IPS-18c (cell line): ENCODE measurements around the gene DLG1.

Experiments
- H3K4me3 ChIP-seq: 2 replicates; pipeline ENCODE4 v1.7.0; 2013; ENCODE audit warnings: low read depth, mild to moderate bottlenecking, low read length, moderate library complexity; ENCODE audit not compliant: insufficient read depth
- H3K9me3 ChIP-seq: one replicate; pipeline ENCODE4 v1.6.1; 2013; ENCODE audit warnings: mild to moderate bottlenecking, low read length, moderate library complexity; ENCODE audit not compliant: control insufficient read depth, insufficient read depth

Gene DLG1

DNA sequence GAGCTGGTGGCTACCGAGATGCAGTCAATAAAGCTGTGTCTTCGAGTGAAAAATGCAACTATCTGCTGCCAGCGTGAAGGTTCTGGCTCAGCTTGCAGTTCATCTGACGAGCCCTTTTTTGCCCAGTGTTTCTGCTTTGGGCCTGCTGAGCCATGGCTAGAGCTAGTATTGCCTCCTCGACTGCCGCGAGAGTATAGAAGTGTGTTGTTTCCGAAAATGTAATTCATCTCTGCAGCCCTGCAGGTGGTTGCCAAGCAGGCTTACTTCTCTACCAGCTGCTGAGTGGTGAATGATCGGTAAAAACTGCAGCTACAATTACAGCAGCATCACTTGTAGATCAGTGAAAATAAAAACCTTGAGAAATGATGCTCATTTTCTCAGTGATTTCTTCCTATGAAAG, 114.8 kb downstream of the DLG1 start:
- Histone ChIP-seq H3K9me3 (no peaks in the 10 kb centered on the region), H3K4me3 (no peak overlapping the region)

GRCh38 chr3:197181741-197182140, 116.7 kb downstream of the DLG1 start:
- Histone ChIP-seq H3K4me3 (no peak overlapping the region), H3K9me3 (no peaks in the 10 kb centered on the region)

DNA sequence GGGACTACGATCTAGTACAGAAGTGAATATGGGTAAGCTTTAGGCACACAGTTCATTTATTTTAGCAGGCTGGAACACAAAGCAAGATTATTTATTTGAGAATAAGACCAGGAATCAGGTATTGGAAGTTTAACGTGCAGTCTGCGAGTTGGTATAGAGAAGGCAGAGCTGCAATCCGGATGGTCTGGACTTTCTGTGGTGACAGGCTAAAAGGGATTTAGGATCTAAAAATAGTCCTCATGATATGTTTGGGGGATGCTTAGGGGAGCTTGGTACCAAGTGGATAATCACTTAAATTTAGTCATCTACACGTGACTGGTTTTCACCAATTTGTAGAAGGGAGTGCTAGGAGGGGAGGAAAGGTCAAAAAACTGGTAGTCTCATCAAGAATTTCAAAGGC, 119.4 kb downstream of the DLG1 start:
- Histone ChIP-seq H3K4me3 (no peak overlapping the region), H3K9me3 (no peaks in the 10 kb centered on the region)

GRCh38 chr3:197175503-197175902, 122.9 kb downstream of the DLG1 start:
- Histone ChIP-seq H3K4me3 (no peak overlapping the region), H3K9me3 (no peaks in the 10 kb centered on the region)

GRCh38 chr3:197174927-197175326, 123.5 kb downstream of the DLG1 start:
- H3K4me3 ChIP-seq = no peak overlapping the region
- no peaks in the 10 kb centered on the region for H3K9me3 ChIP-seq

DNA sequence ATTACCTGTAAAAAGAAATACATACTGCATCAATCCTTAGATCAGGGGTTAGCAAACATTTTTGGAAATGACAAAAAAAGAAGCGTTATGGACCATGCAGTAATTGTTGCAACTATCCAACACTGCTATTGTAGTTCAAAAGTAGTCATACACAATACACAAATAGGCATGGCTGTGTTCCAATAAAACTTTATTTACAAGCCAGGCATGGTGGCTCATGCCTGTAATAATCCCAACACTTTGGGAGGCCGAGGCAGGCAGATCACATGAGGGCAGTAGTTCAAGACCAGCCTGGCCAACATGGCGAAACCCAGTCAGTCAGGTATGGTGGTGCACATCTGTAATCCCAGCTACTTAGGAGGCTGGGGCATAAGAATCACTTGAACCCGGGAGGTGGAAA, 124.8 kb downstream of the DLG1 start:
- Histone ChIP-seq H3K4me3 (no peak overlapping the region), H3K9me3 (no peaks in the 10 kb centered on the region)

DNA sequence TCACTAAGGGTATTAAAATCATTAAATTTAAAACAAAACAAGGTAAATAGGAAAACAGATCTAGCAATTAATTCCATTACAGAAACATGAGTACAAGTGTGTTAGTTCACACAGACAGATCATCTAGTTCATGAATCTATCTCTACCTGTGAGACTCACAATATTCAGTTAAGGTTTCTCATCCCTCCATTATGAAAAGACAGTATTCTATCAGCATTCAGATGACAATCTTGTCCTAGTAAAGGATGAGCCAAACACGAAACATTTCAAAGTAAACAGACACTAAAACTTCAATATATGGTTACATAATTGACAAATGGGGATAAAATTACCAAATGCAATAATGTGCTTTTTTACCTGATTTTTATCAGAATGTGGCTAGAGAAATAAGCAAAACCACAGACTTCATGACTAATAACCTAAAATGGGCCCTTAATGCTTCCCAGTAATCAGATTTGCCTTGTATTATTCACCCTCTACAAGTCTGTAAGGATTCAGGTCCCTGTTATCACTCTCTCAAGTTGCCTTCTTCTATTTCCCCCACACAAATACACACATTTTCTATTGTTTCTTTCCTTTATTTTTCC, 126.8 kb downstream of the DLG1 start:
- H3K4me3 ChIP-seq = no peak overlapping the region
- no peaks in the 10 kb centered on the region for H3K9me3 ChIP-seq

DNA sequence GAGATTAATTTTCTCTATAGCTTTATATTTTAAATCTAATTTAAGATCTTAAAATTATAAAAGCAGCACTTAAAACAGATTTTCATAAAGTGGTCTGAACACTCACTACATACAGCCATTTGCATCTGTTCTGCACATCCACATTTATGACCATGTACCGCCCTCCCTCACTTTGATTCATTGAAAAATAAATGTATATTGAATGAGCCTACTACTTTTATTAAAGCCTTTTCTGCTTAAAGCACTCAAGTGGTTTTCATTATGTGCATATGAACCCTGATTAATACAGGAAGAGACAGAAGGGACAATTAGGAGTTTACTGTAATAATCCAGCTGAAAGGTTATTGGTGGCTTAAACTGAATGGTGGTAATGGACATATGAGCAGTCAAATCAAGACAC, 129.4 kb downstream of the DLG1 start:
- Histone ChIP-seq H3K4me3 (no peak overlapping the region), H3K9me3 (no peaks in the 10 kb centered on the region)

DNA sequence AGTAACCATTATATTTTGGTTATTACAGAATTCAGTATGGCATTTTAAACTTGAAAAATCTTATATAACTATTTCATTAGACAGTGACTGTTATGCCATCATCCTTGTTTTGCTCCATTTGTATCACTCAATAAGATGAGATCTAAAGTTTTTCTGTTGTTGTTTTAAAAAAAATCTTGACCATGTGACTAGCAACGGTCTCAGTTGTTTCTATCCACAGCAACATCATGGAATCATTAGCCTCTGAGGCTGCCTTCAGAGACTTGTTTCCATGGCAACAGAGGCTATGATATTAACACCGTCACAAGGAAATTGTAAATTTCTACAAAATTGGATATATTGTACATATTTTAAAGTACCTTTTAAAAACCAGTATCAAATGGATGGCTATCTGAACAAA, 129.8 kb downstream of the DLG1 start:
- Histone ChIP-seq H3K4me3 (no peak overlapping the region), H3K9me3 (no peaks in the 10 kb centered on the region)

GRCh38 chr3:197168063-197168462, 130.3 kb downstream of the DLG1 start:
- Histone ChIP-seq H3K9me3 (no peaks in the 10 kb centered on the region), H3K4me3 (no peak overlapping the region)

GRCh38 chr3:197167549-197167948, 130.9 kb downstream of the DLG1 start:
- H3K9me3 ChIP-seq = no peaks in the 10 kb centered on the region
- H3K4me3 ChIP-seq = no peak overlapping the region

DNA sequence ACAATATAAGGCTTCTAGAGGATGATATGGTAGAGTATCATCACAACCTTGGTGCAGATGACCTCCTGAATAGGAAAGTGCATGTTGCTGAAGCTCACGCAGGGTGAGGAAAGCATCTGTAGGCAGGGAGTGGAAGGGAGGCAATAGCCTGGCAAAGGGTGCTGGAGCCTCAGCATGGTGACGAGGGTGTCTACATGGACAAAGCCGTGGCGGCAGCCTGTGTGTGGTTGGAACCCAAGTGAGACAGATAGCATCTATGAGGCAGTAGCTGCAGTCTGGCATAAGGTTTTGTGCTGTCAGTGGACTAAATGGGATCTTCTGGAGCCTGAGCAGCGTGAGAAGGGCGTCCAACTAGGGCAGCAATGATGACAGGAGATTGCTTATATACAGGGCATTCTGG, 132.5 kb downstream of the DLG1 start:
- Histone ChIP-seq H3K4me3 (no peak overlapping the region), H3K9me3 (no peaks in the 10 kb centered on the region)

DNA sequence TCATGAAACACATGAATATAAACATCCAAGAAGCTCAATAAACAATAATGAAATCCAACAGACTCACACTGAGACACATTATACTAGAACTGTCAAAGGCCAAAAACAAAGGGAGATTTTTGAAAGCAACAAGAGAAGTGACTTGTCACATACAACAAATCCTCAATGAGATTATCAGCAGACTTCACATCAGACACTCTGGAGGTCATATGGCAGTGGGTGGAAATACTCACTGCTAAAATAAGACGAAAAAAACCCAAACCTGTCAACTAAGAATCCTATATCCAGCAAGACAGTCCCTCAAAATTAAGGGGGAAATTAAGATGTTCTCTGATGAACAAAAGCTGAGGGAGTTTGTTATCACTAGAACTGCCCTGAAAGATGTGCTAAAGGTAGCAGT, 143.4 kb downstream of the DLG1 start:
- no peaks in the 10 kb centered on the region for H3K9me3 ChIP-seq
- no peak overlapping the region for H3K4me3 ChIP-seq

- peaks cover 2% of the 10 kb centered on the region for H3K9me3 ChIP-seq
- no peak overlapping the region for H3K4me3 ChIP-seq
Measured at GRCh38 chr3:197151580-197151979, 146.8 kb downstream of the DLG1 start.

DNA sequence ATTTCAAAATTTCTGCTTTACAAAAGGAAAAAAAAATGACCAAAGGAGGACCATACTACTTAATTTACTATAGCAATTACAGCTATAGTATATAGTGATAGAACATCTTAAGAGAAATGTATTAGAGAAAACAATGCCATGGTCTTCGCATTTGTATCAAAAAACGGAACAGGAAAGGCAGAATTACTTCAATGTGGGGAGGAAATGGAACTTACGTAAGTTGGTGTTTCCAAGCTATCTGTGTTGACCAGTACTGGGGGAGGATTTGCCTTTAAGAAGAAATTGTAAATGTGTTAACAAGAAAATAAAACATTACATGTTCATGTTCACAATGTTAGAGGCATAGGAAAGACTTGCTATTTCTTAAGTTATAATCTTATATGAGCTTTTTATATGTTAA, 148.9 kb downstream of the DLG1 start:
- H3K9me3 ChIP-seq = peaks cover 2% of the 10 kb centered on the region
- no peak overlapping the region for H3K4me3 ChIP-seq

GRCh38 chr3:197144188-197144587, 154.2 kb downstream of the DLG1 start:
- Histone ChIP-seq H3K4me3 (no peak overlapping the region), H3K9me3 (peaks cover 2% of the 10 kb centered on the region)

DNA sequence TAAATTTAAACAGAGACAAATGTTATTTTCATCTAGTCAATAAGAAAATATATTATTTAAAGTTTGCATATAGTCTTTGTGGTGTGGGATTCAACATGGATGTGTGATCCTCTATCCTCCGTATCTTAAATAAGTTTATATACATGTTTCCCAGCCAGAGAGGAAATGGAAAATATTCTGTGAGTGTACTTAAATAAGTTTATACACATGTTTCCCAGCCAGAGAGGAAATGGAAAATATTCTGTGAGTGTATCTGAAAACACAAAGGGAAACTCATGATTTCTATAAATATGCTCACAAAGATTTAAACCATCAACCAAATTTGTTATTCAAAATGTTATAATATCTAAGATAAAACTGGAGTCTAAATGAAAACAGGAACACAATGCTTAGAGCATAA, 158.8 kb downstream of the DLG1 start:
- no peaks in the 10 kb centered on the region for H3K9me3 ChIP-seq
- no peak overlapping the region for H3K4me3 ChIP-seq

DNA sequence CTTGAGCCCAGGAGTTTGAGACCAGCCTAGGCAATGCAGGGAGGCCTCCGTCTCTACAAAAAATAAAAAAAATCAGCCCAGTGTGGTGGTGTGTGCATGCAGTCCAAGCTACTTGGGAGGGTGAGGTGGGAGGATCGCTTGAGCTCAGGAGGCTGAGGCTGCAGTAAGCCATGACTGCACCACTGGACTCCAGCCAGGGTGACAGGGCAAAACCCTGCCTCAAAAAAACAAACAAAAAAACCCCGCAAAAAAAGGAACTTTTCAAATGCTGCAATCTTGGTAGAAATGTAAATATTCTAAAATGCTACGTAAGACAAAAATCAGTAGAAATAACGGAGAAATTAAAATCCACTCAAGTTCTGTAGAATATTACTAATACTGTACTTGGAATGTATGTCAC, 160.7 kb downstream of the DLG1 start:
- Histone ChIP-seq H3K4me3 (no peak overlapping the region), H3K9me3 (no peaks in the 10 kb centered on the region)

- no peaks in the 10 kb centered on the region for H3K9me3 ChIP-seq
- no peak overlapping the region for H3K4me3 ChIP-seq
Measured at GRCh38 chr3:197136744-197137143, 161.7 kb downstream of the DLG1 start.
